ENCODE results near the gene MYB. TPM values are rescaled to one million over a fixed set of nuclear protein-coding genes. Genes with fewer than 3 reads are reported as not detected.
"Not testable (repeated sequence)": the region's sequence is repeated elsewhere in the genome, so short reads cannot be mapped to it uniquely, and the experiment has no call there.

MYB gene
- total RNA-seq, 2 experiments from 2014 or later = 50.9 to 53.6 TPM

GRCh38 chr6:135163440-135163738 is 17.7 kb upstream of the MYB start:
- ChIA-PET CTCF (interaction anchor here (0.7 to 3.5 kb wide), 14 partner anchors 11 to 115 kb away, joined by 3 to 26 read pairs (median 4); no protein-coding TSS in a partner anchor), POLR2A (interaction anchor here (0.6 to 9.9 kb wide), 8 partner anchors 11 to 109 kb away, joined by 3 to 94 read pairs (median 5); partner anchors contain the start of genes HBS1L and MYB)
- TF ChIP-seq, protein P1, sequence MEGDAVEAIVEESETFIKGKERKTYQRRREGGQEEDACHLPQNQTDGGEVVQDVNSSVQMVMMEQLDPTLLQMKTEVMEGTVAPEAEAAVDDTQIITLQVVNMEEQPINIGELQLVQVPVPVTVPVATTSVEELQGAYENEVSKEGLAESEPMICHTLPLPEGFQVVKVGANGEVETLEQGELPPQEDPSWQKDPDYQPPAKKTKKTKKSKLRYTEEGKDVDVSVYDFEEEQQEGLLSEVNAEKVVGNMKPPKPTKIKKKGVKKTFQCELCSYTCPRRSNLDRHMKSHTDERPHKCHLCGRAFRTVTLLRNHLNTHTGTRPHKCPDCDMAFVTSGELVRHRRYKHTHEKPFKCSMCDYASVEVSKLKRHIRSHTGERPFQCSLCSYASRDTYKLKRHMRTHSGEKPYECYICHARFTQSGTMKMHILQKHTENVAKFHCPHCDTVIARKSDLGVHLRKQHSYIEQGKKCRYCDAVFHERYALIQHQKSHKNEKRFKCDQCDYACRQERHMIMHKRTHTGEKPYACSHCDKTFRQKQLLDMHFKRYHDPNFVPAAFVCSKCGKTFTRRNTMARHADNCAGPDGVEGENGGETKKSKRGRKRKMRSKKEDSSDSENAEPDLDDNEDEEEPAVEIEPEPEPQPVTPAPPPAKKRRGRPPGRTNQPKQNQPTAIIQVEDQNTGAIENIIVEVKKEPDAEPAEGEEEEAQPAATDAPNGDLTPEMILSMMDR (IDR thresholded peaks at IDR 0.05) = no peak
- Mint-ChIP-seq H3K27me3 (no peaks in the 10 kb centered on the region), H3K4me1 (ENCODE audit: low read depth) (peaks cover 61% of the 10 kb centered on the region), H3K27ac (peak overlapping the region; percentile 97), H3K36me3 (ENCODE audit: low read depth) (no peaks in the 10 kb centered on the region), H3K4me3 (peak overlapping the region; percentile 51), H3K9me3 (no peaks in the 10 kb centered on the region)
- intact Hi-C loops (cut with micrococcal nuclease) = loop anchor here (2.0 to 5.0 kb wide), 3 partner anchors 15 to 71 kb away; no protein-coding TSS in a partner anchor
- ATAC-seq = peak; percentile 84
- peak; percentile 89 for DNase-seq

GRCh38 chr6:135164387-135164786 is 16.7 kb upstream of the MYB start:
- H3K4me3 Mint-ChIP-seq; ATAC-seq; H3K9me3 Mint-ChIP-seq; H3K36me3 Mint-ChIP-seq (ENCODE audit: low read depth); H3K27me3 Mint-ChIP-seq; DNase-seq: not testable (repeated sequence)
- Mint-ChIP-seq H3K27ac (peak overlapping the region; percentile 61), H3K4me1 (ENCODE audit: low read depth) (peaks cover 54% of the 10 kb centered on the region)
- intact Hi-C loops (cut with micrococcal nuclease) = loop anchor here (5.0 kb wide), 1 partner anchor 72 kb away; no protein-coding TSS in a partner anchor
- POLR2A ChIA-PET = interaction anchor here (0.9 to 9.9 kb wide), 2 partner anchors 17 to 18 kb away, joined by 4 to 94 read pairs; partner anchors contain the start of gene MYB
- CTCF ChIA-PET = interaction anchor here (1.1 to 3.5 kb wide), 8 partner anchors 10 to 77 kb away, joined by 3 to 26 read pairs (median 6); no protein-coding TSS in a partner anchor

- peak overlapping the region; percentile 61 for H3K27ac Mint-ChIP-seq
- no peak for DNase-seq
- POLR2A ChIA-PET = interaction anchor here (0.8 to 9.9 kb wide), 2 partner anchors 17 to 50 kb away, joined by 3 to 94 read pairs; partner anchors contain the start of gene MYB
Observed at GRCh38 chr6:135165031-135165430, 16.1 kb upstream of the MYB start.

GRCh38 chr6:135166515-135166914 is 14.6 kb upstream of the MYB start:
- TF ChIP-seq, protein P1 (IDR thresholded peaks at IDR 0.05) = no peak

More at GRCh38 chr6:135165031-135165430, 16.1 kb upstream of the MYB start:
- Mint-ChIP-seq H3K9me3 (no peaks in the 10 kb centered on the region), H3K27me3 (no peaks in the 10 kb centered on the region), H3K36me3 (ENCODE audit: low read depth) (no peaks in the 10 kb centered on the region), H3K4me1 (ENCODE audit: low read depth) (peaks cover 53% of the 10 kb centered on the region), H3K4me3 (peak overlapping the region; percentile 1)
- CTCF ChIA-PET = interaction anchor here (1.5 to 3.5 kb wide), 2 partner anchors 13 to 19 kb away, joined by 7 to 17 read pairs; no protein-coding TSS in a partner anchor
- ATAC-seq = no peak
- intact Hi-C loops (cut with micrococcal nuclease) = no loop called here
- TF ChIP-seq, protein P1 (IDR thresholded peaks at IDR 0.05) = no peak

DNA sequence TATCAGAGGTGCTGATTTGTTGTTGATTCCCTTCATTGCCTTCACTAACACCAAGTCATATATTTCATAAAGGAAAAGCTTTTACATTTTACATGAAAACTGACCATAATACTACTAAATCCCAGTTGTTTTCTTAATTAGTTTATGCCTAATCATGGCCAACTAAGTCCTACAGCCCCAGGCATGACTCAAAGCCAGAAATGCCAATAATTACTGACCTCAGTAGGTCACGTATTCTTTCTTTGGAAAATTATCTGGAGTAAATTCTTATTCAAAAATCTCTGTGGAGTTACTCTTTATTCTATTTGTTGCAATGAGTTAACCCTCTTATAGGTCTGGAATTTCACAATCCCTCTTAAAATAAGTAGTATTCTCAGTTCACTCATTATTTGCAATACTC is 13.5 kb upstream of the MYB start:
- intact Hi-C loops (cut with micrococcal nuclease) = no loop called here
- POLR2A ChIA-PET = interaction anchor here (0.7 to 9.9 kb wide), 5 partner anchors 14 to 113 kb away, joined by 3 to 94 read pairs (median 4); partner anchors contain the start of genes HBS1L and MYB
- ATAC-seq = no peak
- no peak overlapping the region for H3K27ac Mint-ChIP-seq
- DNase-seq = no peak
- no peaks in the 10 kb centered on the region for H3K9me3 Mint-ChIP-seq
- H3K4me3 Mint-ChIP-seq = no peak overlapping the region
- TF ChIP-seq, protein P1 (IDR thresholded peaks at IDR 0.05) = no peak
- no peaks in the 10 kb centered on the region for H3K36me3 Mint-ChIP-seq (ENCODE audit: low read depth)
- CTCF ChIA-PET = interaction anchor here (0.9 to 1.8 kb wide), 4 partner anchors 10 to 80 kb away, joined by 3 to 6 read pairs (median 4); no protein-coding TSS in a partner anchor
- H3K4me1 Mint-ChIP-seq (ENCODE audit: low read depth) = peaks cover 41% of the 10 kb centered on the region
- no peaks in the 10 kb centered on the region for H3K27me3 Mint-ChIP-seq

More at GRCh38 chr6:135166515-135166914, 14.6 kb upstream of the MYB start:
- Mint-ChIP-seq H3K4me3 (no peak overlapping the region), H3K9me3 (no peaks in the 10 kb centered on the region), H3K4me1 (ENCODE audit: low read depth) (peaks cover 52% of the 10 kb centered on the region), H3K27me3 (no peaks in the 10 kb centered on the region), H3K36me3 (ENCODE audit: low read depth) (no peaks in the 10 kb centered on the region), H3K27ac (no peak overlapping the region)
- no peak for ATAC-seq
- DNase-seq = no peak
- ChIA-PET CTCF (interaction anchor here (1.1 to 1.8 kb wide), 2 partner anchors 19 to 79 kb away, joined by 3 to 5 read pairs; no protein-coding TSS in a partner anchor), POLR2A (interaction anchor here (1.8 to 9.9 kb wide), 2 partner anchors 15 to 112 kb away, joined by 5 to 94 read pairs; partner anchors contain the start of genes HBS1L and MYB)
- intact Hi-C loops (cut with micrococcal nuclease) = no loop called here

All from activated CD8-positive, alpha-beta T cell treated with anti-CD3 and anti-CD28 coated beads for 36 hours (primary cell).